NCI-H526 (cell line): ENCODE results near the gene ACTR3C.

Experiments used
- DNase-seq, 2 experiments: peaks; one replicate each; lab custom pipeline; 2025; lab: John Stamatoyannopoulos, UW

Gene ACTR3C

DNA sequence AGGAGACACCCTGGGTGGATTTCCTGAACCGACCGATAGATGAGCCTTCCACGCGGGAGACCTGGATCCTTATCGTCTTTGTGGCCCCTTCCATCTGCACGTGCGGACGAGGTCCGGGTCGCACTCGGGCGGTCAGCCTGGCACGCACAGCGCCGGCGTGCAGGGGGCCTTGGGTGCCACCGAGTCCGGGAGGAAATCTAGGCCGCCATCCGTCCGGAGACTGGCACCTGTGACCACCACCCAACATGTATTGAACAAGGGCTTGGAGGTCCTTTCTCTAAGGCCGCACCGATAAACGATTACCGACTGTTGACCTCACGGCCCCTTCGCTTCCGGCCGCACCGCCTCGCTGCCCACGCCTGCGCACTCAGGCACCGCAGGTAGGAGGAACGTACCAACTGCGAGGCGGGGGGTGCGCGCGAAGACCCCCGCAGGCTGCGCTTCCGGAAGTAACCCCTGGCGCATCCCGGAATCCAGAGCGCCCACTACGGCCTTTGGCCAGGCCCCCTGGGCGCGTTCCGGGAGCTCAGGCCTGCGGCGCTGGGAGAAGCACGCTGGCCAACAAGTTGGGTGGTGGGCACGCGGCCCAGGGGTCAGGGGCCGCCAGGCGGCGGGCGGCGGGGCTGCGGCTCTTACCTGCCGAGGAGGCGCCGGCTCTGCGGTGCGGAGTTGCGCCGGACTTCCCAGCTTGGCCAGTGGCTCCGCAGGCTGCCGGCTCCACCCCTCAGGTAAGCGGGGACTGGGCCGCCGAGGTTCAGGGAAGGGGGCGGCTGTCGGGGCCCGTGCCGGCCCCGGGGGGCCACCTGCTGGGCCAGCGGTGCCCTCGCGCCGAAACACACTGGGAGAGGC is at the start of gene ACTR3C, which contains the start of gene LRRC61:
Gene ACTR3C, minus strand, starts transcription at position 713 of the 849 bp plus-strand sequence. CDS start 28,249 bp downstream, outside the sequence.
Gene LRRC61, plus strand, starts transcription at position 523 of the 849 bp plus-strand sequence. CDS start 13,507 bp downstream, outside the sequence.
- DNase-seq: peak; percentile 62 to 92

DNA sequence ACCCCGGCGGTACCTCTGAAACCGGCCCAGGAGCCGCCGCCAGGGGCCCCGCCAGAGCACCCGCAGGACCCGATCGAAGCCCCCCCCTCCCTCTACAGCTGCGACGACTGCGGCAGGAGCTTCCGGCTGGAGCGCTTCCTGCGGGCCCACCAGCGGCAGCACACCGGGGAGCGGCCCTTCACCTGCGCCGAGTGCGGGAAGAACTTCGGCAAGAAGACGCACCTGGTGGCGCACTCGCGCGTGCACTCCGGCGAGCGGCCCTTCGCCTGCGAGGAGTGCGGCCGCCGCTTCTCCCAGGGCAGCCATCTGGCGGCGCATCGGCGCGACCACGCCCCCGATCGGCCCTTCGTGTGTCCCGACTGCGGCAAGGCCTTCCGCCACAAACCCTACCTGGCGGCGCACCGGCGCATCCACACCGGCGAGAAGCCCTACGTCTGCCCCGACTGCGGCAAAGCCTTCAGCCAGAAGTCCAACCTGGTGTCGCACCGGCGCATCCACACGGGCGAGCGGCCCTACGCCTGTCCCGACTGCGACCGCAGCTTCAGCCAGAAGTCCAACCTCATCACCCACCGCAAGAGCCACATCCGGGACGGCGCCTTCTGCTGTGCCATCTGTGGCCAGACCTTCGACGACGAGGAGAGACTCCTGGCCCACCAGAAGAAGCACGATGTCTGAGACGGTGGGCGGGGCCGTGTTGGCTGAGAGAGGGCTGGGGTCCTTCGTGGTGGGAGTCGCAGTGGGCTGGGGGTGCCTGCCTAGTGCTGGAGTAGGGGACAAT is 49.1 kb upstream of the ACTR3C start:
- DNase-seq: peak; percentile 43 to 84

DNA sequence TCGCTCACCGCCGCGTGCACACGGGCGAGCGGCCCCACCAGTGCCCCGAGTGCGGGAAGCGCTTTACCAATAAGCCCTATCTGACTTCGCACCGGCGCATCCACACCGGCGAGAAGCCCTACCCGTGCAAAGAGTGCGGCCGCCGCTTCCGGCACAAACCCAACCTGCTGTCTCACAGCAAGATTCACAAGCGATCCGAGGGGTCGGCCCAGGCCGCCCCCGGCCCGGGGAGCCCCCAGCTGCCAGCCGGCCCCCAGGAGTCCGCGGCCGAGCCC is 48.6 kb upstream of the ACTR3C start:
- no peak for DNase-seq

DNA sequence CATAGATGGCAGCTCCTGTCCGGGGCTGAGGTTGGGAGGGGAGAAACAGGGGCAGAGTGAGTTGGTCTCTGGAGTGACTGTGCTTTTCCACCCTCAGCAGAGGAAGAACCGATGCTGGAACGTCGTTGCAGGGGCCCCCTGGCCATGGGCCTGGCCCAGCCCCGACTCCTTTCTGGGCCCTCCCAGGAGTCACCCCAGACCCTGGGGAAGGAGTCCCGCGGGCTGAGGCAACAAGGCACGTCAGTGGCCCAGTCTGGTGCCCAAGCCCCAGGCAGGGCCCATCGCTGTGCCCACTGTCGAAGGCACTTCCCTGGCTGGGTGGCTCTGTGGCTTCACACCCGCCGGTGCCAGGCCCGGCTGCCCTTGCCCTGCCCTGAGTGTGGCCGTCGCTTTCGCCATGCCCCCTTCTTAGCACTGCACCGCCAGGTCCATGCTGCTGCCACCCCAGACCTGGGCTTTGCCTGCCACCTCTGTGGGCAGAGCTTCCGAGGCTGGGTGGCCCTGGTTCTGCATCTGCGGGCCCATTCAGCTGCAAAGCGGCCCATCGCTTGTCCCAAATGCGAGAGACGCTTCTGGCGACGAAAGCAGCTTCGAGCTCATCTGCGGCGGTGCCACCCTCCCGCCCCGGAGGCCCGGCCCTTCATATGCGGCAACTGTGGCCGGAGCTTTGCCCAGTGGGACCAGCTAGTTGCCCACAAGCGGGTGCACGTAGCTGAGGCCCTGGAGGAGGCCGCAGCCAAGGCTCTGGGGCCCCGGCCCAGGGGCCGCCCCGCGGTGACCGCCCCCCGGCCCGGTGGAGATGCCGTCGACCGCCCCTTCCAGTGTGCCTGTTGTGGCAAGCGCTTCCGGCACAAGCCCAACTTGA is 48.0 kb upstream of the ACTR3C start:
- DNase-seq: no peak

DNA sequence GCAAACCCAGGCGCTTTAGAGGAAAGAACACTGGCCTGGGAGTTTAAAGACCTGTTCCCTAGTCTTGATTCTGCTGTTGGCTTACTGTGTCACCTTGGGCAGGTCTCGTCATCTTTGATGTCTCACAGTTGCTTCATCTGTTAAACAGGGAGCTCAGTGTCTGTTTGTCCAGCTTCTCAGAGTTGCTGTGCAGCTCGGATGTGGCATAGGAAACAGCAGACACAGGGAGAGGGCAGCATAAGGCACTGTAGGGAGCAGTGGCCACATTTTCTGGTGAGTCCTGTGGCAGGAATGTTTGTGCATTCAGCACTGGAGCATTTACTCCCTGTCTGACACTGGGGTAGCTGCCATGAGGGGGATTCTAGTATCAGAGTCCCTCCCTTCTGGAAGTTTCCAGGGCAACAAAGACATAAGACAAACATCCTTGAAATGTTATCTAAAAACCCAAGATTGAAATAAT is 47.3 kb upstream of the ACTR3C start:
- peak in 1 of 2 experiments; percentile 16 for DNase-seq

DNA sequence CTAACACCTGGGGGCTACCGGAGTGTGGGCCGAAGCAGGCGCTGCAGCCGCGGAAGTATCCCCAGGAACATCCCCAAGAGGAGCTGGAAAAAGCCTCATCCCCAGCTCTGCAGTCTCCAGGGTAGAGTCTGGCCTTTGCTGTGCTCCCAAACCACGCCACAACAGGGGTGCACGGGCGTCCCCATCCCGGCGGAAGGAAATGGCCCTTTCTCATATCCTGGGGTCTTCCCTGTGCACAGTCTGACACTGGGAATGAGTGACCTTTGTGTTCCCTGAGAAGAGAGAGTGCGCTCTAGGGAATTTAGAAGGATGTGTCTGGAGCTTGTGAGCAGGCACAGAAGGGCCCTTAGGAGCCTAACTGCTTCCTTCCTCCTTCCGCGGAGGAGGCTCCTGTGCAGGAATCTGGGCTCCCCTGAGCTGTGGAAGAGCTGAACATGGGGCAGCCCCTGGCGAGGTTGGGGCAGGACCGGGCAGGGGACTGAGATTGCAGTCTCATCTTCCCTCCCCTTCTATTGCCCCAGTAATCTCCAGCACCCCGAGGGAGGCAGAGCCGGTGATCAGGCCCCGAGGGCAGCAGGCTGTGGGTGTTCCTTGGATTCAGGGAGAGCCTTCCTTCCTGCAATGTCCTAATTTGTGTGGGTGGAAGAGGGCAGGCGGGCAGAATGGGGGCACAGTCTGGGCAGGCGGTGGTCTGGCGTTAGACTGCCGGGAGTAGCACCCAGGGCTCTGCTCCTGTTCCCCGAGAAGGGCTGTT is 46.6 kb upstream of the ACTR3C start:
- no peak for DNase-seq

DNA sequence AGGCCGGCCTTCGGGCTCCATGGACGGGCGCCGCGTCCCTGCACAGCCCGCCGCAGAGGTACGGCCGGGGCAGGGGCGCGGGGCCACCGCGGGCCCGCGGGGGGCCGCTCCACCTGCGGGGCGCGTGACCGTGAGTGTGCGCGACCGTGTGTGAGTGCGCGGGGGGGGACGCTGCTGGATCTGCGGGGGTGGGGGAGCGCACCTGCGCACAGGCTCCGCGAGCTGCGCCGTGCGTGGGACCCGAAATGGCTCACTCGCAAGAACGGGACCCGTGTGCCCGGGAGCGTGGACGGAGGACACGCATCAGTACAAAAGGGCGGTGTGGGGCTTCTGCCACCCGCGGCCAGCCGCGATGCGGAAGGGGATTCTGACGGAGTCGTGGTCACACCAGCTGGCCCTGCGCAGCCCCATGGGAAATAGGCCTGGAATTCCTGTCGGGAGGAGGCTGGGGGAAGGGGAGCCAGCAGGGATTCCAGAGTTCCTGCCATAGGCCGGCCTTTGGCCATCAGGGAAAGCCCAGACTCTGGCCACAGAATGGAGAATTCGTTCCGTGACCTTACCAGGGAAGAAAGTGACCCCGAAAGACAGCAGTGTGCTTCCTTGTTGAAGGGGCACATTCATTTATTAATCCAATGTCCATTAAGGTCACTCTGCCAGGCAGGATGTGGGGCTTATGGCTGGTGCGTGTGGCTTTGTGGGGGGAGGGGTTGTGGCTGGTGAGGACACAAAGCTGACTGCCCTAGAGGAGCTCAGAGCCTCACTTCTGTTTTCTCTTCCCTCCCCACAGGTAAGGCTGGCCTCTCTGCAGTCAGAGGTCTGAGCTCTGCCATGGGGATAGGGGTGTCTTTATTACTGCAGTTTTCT is 45.8 kb upstream of the ACTR3C start:
- peak; percentile 63 to 81 for DNase-seq

DNA sequence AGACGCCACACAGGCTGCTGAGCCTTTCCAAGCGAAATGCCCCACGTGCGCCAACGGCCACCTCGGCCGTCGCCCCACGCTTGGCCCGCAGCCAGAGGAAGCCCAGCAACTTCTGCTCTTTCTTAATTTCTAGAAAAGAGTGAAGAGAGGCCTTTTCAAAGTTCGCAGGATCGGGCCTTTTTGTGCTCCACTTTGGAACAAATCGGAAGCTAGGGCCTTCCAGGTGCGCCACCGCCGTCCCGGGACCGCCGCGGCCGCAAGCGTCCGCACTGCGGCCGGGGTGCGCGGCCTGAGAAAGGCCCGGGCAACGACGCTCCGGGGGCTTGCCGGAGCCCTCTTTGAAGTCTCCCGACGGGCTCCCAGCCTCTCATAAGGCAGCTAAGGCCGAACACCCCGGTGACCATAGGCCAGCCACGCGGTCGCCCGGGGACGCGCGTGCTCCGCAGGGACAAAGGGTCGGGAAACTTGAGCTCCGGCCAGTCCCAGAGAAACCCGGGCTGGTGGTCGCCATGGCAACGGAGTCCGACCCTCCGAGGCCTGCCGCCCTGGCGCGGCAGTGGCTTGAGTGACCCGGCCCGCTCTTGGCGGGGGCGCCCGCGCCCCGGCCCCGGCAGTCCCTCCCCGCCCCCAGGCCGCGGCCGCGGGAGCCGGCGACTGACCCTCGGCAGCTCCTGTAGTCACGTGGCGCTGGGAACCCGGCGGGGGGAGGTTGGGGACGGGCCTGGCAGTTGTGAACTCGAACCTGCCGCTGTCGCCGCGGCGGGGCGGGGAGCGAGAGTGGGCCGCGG is 44.9 kb upstream of the ACTR3C start, which contains the start of gene REPIN1:
Gene REPIN1, plus strand, starts transcription at position 727 of the 788 bp plus-strand sequence. CDS start 890 bp downstream, outside the sequence.
- peak; percentile 65 to 95 for DNase-seq

DNA sequence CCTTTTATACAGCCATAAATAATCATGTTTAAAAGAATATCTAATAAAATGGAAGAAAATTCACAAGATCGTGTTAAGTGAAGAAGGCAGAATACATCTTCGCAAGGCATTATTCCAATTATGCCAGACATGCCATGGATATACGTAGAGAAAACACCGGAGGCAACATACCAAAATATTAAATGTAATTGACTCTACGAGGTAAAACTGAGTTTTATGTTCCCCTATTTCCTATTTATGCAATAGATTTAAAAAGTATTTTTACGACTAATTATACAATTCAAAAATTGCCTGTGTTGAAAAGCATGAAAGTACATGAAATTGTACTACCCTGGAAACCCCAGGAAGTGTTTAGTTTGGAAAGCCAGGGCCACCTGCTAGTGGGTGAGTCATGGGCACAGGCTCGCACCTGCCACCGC is 44.3 kb upstream of the ACTR3C start:
- DNase-seq: peak in 1 of 2 experiments; percentile 75

DNA sequence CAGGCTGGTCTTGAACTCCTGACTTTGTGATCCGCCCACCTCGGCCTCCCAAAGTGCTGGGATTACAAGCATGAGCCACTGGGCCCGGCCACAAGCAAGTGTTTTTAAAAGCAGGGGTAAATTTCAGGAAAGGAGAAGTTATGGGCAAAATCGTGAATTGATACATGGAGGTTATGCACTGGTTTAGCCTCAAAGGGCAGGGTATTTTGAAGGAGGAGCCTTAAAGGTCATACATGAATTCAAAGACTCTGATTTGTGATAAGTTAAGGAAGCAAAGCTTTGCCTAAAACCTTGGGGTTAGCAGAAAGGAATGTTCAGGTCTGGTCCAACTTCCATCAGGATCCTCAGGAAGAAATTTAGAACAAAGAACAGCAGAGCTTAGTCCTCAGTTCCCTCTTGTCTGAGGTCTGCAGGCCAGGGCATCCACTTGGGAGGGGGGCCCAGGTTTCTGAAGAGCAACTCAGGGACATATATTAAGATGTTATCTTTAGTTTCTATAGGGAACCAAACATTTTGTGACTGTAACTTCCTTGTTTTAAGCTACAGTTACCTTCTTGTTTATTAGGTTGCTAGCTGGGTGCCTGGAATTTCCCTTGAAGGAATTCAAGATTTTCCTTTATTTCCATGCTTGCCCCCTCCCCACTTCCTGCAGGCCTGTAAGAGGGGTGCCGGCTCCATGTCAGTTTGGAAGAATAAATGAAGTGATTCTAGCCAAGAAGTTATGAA is 42.5 kb upstream of the ACTR3C start:
- no peak for DNase-seq

DNA sequence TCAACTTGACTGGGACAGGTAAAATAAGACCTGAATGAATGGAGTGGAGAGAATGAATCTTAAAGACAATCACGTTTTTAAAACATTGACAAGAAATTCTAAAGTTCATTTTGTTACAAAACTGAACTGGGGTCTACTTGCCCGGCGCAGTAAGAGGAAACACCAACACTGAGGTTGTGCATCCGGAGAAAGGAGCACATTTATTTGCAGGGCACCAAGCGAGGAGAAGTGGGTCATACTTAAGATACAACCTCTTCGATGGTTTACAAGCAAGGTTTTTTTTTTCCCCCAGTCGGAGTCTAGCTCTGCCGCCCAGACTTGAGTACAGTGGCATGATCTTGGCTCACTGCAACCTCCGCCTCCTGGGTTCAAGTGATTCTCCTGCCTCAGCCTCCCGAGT is 41.8 kb upstream of the ACTR3C start:
- DNase-seq: no peak

DNA sequence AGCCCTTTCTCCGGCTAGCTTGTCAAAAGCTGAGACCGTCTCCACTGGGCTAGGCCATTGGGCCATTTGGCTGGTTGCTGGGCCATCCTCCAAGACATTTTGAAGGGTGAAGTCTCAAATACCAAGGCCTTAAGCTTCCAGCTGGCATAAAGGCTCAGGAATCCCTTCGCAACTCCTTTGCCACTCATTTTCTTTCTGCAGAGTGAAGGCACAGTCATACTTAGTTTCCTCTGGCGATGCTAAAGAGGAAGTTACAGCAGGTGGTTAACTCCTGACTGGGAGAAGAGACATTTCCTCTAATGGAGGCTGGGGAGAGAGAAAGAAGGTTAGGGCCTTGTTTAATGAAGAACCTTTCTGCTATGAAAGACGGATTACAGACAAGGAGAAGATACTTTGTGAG is 40.5 kb upstream of the ACTR3C start:
- peak in 1 of 2 experiments; percentile 37 for DNase-seq

DNA sequence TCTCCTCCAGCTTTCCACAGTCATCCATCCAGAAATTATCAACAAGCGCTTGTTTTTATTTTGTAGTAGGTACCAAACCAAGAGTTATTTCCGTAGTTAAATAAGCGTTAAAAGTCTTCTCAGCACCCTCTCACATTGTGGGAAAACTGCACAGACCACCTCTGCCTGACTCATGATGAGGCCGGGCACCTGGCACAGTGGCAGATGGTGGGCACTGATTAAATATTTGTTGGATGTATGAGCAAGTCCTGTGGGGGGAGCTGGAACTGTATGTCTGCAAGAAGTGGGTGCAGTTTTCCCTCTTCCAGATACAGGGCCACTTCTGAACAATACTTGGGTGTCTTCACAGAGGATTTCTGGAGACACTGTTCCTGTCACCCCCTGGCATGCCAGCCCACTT is 40.0 kb upstream of the ACTR3C start:
- DNase-seq: no peak

DNA sequence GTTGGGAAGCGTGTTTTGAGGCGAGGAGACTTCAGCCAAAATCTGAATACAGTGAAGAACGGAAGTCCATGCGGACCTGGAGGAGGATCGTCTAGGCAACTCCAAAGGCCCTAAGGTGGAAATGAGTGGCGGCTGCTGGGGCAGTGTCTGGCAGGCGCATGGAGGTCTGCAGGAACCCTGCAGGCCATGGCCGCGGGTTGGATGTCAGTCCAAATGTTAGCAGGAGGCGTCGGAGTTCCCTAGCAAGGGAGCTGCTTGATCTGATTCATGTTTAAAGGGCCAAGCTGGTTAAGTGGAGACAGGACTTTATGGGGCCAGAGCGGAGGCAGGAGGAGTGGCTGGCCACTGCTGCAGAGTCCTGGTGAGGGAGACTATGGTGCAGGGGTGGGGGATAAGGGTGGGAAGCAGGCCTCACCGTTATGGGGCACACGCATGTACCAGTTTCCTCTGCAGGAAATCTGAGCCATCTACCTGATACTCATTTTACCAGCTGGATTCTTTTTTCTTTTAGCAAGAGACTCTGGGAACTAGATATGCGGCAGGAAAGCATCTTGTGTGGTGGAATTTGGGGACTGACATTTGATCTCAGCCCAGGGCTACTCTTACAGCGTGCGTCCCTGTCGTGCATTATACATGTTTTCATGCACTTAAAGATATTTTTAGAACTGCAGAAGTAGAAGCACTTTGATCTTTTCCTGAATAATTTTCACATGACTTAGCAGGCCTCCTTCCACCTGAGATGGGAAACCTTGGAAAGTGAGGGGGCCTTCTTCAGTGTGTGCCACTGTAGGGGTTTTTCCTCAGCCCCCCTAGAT is 38.7 kb upstream of the ACTR3C start:
- no peak for DNase-seq

DNA sequence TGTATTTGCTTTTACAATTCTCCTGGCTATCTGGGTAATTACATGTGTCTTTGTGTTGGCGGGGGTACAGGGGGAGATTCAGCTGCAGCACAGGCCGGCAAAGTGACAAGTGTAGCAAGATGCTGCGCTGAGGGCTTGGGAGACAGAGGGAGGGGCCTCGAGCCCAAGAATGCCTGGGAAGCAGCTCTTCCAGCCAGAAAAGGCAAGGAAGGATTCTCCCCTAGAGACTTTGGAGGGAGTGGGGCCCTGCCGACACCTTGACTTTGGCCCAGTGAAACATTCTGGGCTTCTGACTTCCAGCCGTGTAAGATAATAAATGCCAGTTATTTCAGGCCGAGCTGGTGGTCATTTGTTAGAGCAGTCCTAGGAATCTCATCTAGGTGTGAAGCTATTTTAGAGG is 38.1 kb upstream of the ACTR3C start:
- no peak for DNase-seq

DNA sequence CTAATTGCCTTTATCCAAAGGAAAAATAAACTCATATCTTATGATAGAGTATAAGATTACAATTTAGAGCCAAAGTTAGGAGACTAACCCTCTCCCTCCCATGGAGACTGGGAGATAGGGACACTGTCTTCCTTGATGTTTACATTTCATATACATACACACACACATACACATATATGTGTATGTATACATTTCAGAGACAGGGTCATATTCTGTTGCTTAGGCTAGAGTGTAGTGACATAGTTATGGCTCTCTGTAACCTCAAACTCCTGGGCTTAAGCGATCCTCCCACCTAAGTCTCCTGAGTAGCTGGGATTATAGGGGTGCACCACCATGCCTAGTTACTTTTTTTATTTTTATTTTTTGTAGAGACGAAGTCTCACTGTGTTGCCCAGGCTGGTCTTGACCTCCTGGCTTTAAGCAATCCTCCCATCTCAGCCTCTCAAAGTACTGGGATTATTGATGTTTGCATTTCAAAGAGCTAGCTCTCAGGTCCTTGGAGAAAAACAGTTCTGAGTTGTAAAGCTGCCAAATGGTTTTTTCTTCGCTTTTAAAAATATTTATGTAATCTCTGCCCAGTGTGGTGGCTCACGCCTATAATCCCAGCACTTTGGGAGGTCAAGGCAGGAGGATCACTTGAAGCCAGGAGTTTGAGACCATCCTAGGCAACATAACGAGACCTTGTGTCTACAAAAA is 37.2 kb upstream of the ACTR3C start:
- DNase-seq: no peak
